GM18498 (cell line): ENCODE data around the gene HSD17B11.
"Not testable (repeated sequence)": the region's sequence is repeated elsewhere in the genome, so short reads cannot be mapped to it uniquely, and the experiment has no call there.

ENCODE experiments used
- ATAC-seq: cut with Tn5 transposase; IDR thresholded peaks from one replicate; pipeline ENCODE4 v1.9.1; 2021; ENCODE audit warnings: mild to moderate bottlenecking, moderate library complexity; ENCODE audit not compliant: unreplicated experiment

Gene HSD17B11

DNA sequence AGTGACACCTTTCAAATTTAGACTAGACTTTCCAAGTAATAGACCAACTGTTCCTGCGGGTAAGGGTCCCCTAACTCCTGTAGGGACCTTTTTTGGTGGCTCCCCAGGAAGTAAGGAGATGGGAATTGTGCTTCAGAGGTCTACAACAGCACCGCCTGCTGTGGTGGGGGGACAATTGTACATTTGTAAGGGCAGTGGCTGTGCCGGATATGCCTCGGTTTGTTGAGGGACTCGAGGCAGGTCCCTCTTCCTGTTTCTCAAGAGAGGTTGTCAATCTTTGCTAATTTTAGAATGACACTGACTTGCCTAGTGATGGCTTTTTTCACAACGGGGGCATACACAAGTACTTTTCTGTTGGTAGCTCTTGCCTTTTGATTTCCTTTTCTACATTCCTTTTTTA lies 15.5 kb upstream of the HSD17B11 start:
- no peak for ATAC-seq

GRCh38 chr4:87405211-87405820 lies 14.3 kb upstream of the HSD17B11 start:
- no peak for ATAC-seq

DNA sequence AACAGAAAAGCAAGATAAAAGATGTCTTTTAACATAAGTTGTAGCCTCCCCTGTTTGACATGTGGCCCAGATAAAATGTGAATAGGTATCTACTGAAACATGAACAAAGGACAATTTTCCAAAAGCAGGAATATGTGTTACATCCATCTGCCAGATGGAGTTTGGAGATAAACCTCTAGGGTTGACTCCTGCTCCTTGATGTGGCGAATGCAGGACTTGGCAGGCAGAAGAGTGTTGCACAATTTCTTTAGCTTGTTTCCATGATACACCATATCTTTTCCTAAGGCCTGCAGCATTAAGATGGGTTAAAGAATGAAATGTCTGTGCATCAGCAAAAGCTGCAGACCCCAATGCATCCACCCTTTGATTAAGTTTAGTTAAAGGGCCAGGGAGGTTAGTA lies 12.7 kb upstream of the HSD17B11 start:
- ATAC-seq: not testable (repeated sequence)

DNA sequence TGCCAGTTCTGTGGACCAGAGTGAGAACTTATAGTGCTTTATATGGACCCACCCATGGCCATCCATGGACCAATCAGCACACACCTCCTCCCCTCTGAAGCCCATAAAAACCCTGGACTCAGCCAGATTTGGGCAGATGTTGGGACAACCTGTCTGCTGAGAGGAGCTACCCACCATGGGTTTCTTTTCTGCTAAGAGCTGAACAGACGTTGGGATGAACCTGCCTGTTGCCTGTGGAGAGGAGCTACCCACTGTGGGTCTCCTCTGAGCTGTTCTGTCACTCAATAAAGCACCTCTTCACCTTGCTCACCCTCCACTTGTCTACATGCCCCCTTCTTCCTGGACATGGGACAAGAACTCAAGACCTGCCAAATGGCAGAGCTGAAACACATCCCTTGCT lies 9.0 kb upstream of the HSD17B11 start:
- ATAC-seq: no peak

DNA sequence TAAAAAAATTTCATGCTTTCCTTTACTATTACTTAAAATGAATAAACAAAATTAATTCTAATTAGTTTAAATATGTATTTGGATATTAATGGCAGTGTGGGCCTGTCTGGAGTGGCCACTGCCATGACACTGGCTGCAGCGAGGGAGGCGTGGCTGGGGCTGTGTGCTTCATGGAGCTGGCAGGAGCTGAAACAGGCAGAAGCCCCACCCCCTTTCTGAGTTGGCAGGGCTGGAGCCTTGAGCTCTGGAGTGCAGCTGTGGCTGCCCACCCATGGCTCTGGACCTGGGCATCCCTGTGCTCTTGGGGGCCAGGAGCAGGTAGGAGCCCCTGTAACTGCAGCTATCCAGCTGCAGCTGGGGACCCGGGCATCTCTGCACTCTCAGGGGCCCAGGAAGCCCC lies 8.2 kb upstream of the HSD17B11 start:
- ATAC-seq: no peak

- not testable (repeated sequence) for ATAC-seq
These were observed 4.9 kb upstream of the HSD17B11 start for GRCh38 chr4:87395851-87396250.

DNA sequence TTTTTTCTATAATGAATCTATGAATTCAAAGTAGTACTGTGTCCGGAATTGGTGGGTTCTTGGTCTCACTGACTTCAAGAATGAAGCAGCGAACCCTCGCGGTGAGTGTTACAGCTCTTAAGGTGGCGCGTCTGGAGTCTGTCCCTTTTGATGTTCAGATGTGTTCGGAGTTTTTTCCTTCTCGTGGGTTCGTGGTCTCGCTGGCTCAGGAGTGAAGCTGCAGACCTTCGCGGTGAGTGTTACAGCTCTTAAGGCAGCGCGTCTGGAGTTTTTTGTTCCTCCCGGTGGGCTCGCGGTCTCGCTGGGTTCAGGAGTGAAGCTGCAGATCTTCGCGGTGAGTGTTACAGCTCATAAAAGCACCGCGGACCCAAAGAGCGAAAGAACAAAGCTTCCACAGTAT lies 4.1 kb upstream of the HSD17B11 start:
- not testable (repeated sequence) for ATAC-seq

DNA sequence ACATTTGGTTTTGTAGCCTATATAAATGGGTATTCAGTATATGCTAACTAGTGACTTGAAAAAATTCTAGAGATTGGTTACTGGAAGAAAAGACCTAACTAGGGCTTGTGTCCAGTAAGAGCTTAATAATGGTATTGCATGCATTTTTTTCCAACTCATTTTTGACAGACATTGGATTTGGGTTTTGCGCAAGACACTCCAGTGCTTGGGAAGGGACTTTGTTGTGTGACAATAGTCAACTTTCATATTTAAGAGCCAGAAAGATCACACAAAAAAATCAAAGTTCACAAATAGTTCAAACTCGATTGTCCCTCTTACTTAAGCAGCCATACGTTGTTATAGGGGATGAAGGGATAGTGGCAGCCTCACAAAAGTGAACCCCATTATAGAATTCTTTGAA lies 1.2 kb upstream of the HSD17B11 start:
- ATAC-seq: no peak

- ATAC-seq: peak; percentile 7
These were observed 627 bp upstream of the HSD17B11 start for GRCh38 chr4:87391576-87392054.

GRCh38 chr4:87390551-87390890 lies 467 bp downstream of the HSD17B11 start:
- ATAC-seq: peak; percentile 3

GRCh38 chr4:87390055-87390454 lies 933 bp downstream of the HSD17B11 start:
- ATAC-seq: not testable (repeated sequence)

DNA sequence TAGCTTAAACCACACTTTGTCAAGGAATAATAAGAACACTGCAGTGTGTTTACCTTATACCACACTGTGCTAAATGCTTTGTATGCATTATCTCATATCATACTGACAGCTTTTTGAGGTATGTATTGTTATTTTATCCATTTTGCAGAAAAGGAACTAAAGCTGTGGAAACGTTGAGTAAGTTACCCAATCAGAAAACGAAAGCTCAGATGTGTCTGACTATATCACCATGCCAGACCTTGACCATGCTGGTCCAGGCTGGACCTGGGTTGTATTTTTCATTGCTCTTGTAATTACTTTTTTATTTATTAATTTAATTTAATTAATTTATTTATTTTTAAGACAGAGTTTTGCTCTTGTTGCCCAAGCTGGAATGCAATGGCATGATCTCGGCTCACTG lies 2.1 kb downstream of the HSD17B11 start:
- ATAC-seq: no peak

GRCh38 chr4:87387237-87387636 lies 3.8 kb downstream of the HSD17B11 start:
- no peak for ATAC-seq

GRCh38 chr4:87384466-87385132 lies 6.4 kb downstream of the HSD17B11 start:
- ATAC-seq: not testable (repeated sequence)

DNA sequence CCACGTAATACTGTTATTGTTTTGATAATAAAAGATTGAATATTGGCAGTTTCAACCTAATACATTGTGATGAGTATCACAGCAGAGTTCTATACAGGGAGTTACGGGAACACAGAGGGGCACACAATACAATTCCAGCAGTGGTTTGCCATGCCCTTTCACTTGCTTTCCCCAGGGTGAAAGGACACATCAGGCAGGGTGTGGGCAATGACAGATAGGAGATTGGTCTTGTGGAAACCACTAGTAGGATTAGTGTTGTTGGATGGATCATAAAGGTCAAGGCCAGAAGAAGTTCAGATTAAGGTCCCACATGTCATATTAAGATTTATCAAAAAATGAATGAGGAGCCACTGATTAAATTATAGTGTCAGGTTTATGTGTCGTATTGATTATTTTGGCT lies 8.1 kb downstream of the HSD17B11 start:
- no peak for ATAC-seq

DNA sequence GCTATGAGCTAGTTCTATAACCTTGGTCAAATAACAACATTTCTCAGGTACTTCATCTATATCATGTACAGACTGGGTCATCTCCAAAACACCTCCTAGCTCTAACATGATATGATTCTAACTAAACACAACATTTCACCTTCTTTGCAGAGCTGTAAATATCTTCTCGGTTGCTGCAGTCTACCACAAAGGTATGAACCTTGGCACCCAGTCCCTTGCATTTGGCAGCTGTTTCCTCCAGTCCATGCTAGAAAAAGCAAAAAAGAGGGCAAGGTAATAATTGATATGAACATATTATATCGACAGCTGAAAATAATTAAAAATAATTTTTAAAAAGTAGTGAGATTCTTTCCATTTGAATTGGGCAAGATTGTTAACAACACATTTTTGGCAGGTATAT lies 8.9 kb downstream of the HSD17B11 start:
- no peak for ATAC-seq

DNA sequence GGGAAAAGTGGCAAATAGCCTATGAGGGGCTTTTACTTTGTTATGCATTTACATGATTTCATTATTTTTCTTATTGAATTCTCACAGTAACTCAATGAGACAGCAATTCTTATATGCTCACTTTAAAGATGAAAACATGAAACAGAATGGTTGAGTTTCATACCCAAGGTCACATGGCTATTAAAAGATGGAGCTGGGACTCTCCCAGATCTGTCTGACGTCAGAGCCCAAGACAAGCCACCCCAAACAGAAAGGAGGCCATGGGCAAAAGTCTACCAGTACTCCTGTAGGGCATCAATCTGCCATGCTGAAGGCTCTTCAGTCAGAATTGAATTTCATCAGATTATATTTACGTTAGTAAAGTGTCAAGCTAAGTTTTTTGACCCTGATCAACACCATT lies 13.2 kb downstream of the HSD17B11 start:
- ATAC-seq: no peak

- ATAC-seq: no peak
These were observed 15.2 kb downstream of the HSD17B11 start for GRCh38 chr4:87375719-87376291.

DNA sequence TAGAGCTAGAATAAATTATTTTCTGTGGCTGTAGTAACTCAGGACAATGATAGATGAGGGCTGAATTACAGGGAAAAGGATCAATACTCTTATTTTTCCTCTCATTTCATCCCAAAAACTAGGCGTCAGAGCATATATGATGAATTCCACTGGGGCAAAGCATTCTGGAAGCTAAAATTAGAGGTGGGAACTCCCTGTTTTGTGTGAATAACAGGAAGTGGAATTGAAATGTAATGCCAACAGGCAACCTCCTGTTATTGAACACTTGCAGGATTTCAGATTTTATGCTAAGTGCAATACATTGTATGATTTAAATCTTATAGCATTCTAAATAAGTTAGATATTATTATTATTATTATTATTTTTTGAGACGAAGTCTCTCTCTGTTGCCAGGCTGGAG lies 20.9 kb downstream of the HSD17B11 start:
- ATAC-seq: no peak

DNA sequence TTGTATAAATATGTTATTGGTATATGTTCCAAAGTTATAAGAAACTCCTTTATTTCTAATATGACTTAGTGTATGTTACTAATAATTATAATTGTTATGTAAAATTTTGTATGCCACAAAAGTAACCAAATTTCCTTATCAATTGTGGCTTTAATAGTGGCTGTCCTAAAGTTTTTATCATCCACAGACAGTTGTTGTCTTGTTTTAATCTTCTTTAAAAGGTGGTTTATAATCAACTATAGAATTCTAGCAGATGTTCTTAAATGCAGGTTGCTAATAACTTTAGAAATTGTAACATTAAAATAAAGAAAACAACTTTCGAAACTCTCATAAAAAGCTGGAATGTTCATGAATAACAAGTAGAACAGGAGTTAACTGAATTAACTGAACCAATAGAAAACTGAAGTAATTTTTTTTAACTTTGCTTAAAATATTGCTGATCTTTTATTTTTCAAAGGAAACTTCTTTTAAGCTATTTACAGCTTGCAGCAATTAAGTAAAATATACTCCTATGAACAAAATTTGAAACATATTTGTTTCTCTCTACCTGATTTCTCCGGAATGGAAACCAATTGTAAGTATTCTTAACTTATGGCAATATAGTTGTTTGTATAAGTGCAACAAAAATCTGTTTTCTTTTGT lies 24.3 kb downstream of the HSD17B11 start:
- ATAC-seq: no peak

- ATAC-seq: no peak
These were observed 25.6 kb downstream of the HSD17B11 start for GRCh38 chr4:87365348-87365747.

DNA sequence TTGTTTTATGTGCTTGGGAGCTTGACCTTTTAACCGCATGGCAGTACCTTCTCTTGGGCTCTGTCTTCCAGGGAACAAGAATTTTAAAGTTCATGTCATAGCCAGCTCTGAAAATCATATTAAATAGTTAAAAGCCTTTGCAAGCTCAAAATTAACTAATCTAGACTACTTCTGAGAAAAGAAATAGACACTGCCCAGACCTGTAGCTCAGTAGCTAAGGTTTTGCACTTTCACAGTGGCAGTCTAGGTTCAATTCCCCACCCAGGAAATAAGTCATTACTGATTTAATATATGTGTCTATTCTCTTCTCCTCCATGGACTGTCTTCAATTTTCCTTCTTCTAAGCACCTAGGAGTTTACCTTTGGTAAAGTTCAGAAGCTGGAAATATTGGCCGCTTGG lies 27.4 kb downstream of the HSD17B11 start:
- no peak for ATAC-seq
